HL-60 (cell line): Measurements from ENCODE around the gene PRKCSH.
"Not testable (repeated sequence)": the region's sequence is repeated elsewhere in the genome, so short reads cannot be mapped to it uniquely, and the experiment has no call there.

Experiments
- DNase-seq, 2 experiments: peaks; one replicate each; pipeline ENCODE4 v3.0.0-alpha.2; 2010 to 2020; ENCODE audit warnings: low read depth in 1 of 2, low spot score in 1 of 2
- H3K27ac ChIP-seq: fragments of 250-450 bp; sonication (Bioruptor Pico); replicated peaks from 2 replicates; pipeline ENCODE4 v1.5.1; 2020; ENCODE audit warnings: mild to moderate bottlenecking, moderate library complexity
- H3K27me3 ChIP-seq: fragments of 250-450 bp; sonication (Bioruptor Pico); 2 replicates; pipeline ENCODE4 v1.5.1; 2021; ENCODE audit warnings: mild to moderate bottlenecking, moderate library complexity; ENCODE audit not compliant: insufficient read depth, poor library complexity, severe bottlenecking
- H3K4me3 ChIP-seq: replicated peaks from 2 replicates; pipeline ENCODE4 v1.5.1; 2011; ENCODE audit warnings: mild to moderate bottlenecking, control low read depth, low read length; ENCODE audit not compliant: insufficient read depth
- CTCF ChIP-seq: IDR thresholded peaks from one replicate; pipeline ENCODE4 v1.5.1; 2011; ENCODE audit warnings: low read length, control low read depth, inconsistent platforms; ENCODE audit not compliant: insufficient read depth
- GABPA ChIP-seq: IDR thresholded peaks from 2 replicates; pipeline ENCODE4 v1.6.1; 2012; ENCODE audit warnings: low read depth
- POLR2AphosphoS5 ChIP-seq: IDR thresholded peaks from 2 replicates; pipeline ENCODE4 v1.6.1; 2012; ENCODE audit warnings: low read depth
- SPI1 ChIP-seq: IDR thresholded peaks from 2 replicates; pipeline ENCODE4 v1.6.1; 2012; ENCODE audit warnings: low read depth, mild to moderate bottlenecking, borderline replicate concordance
- TF ChIP-seq, protein P1 (sequence below): IDR thresholded peaks from 2 replicates; pipeline ENCODE4 v1.6.1; 2012; ENCODE audit warnings: low read depth; ENCODE audit not compliant: insufficient replicate concordance

The PRKCSH gene

GRCh38 chr19:11464333-11465265 lies 29.2 kb downstream of the PRKCSH start:
- no peaks in the 10 kb centered on the region for H3K27me3 ChIP-seq
- no peak overlapping the region for H3K27ac ChIP-seq
- no peak overlapping the region for H3K4me3 ChIP-seq
- TF ChIP-seq POLR2AphosphoS5: no peak
- no peak for TF ChIP-seq GABPA
- TF ChIP-seq, protein P1, sequence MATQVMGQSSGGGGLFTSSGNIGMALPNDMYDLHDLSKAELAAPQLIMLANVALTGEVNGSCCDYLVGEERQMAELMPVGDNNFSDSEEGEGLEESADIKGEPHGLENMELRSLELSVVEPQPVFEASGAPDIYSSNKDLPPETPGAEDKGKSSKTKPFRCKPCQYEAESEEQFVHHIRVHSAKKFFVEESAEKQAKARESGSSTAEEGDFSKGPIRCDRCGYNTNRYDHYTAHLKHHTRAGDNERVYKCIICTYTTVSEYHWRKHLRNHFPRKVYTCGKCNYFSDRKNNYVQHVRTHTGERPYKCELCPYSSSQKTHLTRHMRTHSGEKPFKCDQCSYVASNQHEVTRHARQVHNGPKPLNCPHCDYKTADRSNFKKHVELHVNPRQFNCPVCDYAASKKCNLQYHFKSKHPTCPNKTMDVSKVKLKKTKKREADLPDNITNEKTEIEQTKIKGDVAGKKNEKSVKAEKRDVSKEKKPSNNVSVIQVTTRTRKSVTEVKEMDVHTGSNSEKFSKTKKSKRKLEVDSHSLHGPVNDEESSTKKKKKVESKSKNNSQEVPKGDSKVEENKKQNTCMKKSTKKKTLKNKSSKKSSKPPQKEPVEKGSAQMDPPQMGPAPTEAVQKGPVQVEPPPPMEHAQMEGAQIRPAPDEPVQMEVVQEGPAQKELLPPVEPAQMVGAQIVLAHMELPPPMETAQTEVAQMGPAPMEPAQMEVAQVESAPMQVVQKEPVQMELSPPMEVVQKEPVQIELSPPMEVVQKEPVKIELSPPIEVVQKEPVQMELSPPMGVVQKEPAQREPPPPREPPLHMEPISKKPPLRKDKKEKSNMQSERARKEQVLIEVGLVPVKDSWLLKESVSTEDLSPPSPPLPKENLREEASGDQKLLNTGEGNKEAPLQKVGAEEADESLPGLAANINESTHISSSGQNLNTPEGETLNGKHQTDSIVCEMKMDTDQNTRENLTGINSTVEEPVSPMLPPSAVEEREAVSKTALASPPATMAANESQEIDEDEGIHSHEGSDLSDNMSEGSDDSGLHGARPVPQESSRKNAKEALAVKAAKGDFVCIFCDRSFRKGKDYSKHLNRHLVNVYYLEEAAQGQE: no peak
- no peak for TF ChIP-seq CTCF
- TF ChIP-seq SPI1: no peak
- DNase-seq: no peak

GRCh38 chr19:11465600-11465999 lies 30.2 kb downstream of the PRKCSH start:
- TF ChIP-seq SPI1 (no peak), GABPA (no peak), CTCF (no peak), POLR2AphosphoS5 (no peak)
- TF ChIP-seq, protein P1: no peak
- no peaks in the 10 kb centered on the region for H3K27me3 ChIP-seq
- no peak for DNase-seq
- no peak overlapping the region for H3K27ac ChIP-seq
- H3K4me3 ChIP-seq: no peak overlapping the region

DNA sequence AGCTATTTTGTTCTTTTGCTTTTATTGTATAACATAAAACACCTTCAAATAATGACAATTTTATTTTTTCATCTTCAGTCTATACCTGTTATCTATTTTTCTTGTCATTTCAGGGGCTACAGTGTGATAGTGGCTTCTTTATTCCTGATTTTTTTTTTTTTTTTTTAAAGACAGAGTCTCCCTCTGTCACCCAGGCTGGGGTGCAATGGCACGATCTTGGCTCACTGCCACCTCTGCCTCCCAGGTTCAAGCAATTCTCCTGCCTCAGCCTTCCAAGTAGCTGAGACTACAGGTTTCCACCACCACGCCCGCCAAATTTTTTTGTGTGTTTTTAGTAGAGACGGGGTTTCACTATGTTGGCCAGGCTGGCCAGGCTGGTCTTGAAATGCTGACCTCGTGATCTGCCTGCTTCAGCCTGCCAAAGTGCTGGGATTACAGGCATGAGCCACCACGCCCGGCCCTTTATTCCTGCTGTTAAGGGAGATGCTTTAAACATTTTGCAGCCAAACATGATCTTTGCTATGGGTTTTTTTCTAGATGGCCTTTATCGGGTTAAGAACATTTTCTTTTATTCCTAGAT lies 32.9 kb downstream of the PRKCSH start:
- H3K4me3 ChIP-seq, H3K27ac ChIP-seq, H3K27me3 ChIP-seq, DNase-seq: not testable (repeated sequence)

- Histone ChIP-seq H3K4me3 (no peak overlapping the region), H3K27me3 (peaks cover 16% of the 10 kb centered on the region), H3K27ac (no peak overlapping the region)
- TF ChIP-seq CTCF: no peak
- TF ChIP-seq, protein P1: no peak
- TF ChIP-seq POLR2AphosphoS5: no peak
- no peak for TF ChIP-seq GABPA
- TF ChIP-seq SPI1: no peak
- no peak for DNase-seq
These were observed 38.3 kb downstream of the PRKCSH start for GRCh38 chr19:11473725-11474124.

DNA sequence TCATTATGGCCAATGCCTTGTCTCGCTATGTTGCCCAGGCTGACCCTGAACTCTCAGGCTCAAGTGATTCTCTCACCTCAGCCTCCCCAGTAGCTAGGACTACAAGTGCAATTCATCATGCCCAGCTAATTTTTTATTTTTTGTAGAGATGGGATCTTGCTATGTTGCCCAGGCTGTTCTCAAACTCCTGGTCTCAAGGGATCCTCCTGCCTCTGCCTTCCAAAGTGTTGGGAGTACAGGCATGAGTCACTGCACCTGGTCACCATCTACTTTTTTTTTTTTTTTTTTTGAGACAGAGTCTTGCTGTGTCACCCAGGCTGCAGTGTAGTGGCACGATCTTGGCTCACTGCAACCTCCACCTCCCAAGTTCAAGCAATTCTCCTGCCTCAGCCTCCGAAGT lies 39.9 kb downstream of the PRKCSH start:
- not testable (repeated sequence) for H3K27ac ChIP-seq, H3K4me3 ChIP-seq, DNase-seq
- peaks cover 25% of the 10 kb centered on the region for H3K27me3 ChIP-seq
